Muscle layer of duodenum (tissue), 2 donors: ENCODE measurements around the gene RIMBP2.

Source experiments
- H3K27ac ChIP-seq: one replicate; pipeline ENCODE4 v1.7.0; 2013; ENCODE audit warnings: mild to moderate bottlenecking, low read length
- H3K27me3 ChIP-seq: one replicate; pipeline ENCODE4 v1.7.0; 2013; ENCODE audit warnings: low read depth, mild to moderate bottlenecking, control low read depth, low read length
- H3K36me3 ChIP-seq, 2 donors: one replicate each; pipeline ENCODE4 v1.7.0; 2013; ENCODE audit warnings: low read length in 2 of 2, control low read depth in 1 of 2, mild to moderate bottlenecking in 1 of 2; ENCODE audit not compliant: insufficient read depth in 2 of 2, control insufficient read depth in 1 of 2
- H3K4me1 ChIP-seq, 2 donors: one replicate each; pipeline ENCODE4 v1.7.0; 2013; ENCODE audit warnings: low read length in 2 of 2, mild to moderate bottlenecking in 2 of 2, control low read depth in 1 of 2, moderate library complexity in 1 of 2; ENCODE audit not compliant: insufficient read depth in 2 of 2, control insufficient read depth in 1 of 2
- H3K4me3 ChIP-seq, 2 donors: one replicate each; pipeline ENCODE4 v1.7.0; 2013; ENCODE audit warnings: low read length in 2 of 2, low read depth in 1 of 2, mild to moderate bottlenecking in 1 of 2
- H3K9me3 ChIP-seq, 2 donors: one replicate each; pipeline ENCODE4 v1.7.0; 2013; ENCODE audit warnings: low read length in 2 of 2, control low read depth in 1 of 2, mild to moderate bottlenecking in 1 of 2; ENCODE audit not compliant: control insufficient read depth in 1 of 2
- donor health status: healthy.

RIMBP2 gene

GRCh38 chr12:130729344-130729743, 13.2 kb upstream of the RIMBP2 start:
- Histone ChIP-seq H3K4me3 (no peak overlapping the region), H3K27me3 (no peaks in the 10 kb centered on the region), H3K9me3 (peaks cover 0 to 10% of the 10 kb centered on the region in 2 donors), H3K4me1 (no peaks in the 10 kb centered on the region), H3K36me3 (no peaks in the 10 kb centered on the region), H3K27ac (no peak overlapping the region)

- no peaks in the 10 kb centered on the region for H3K27me3 ChIP-seq
- no peaks in the 10 kb centered on the region for H3K4me1 ChIP-seq
- peaks cover 0 to 13% of the 10 kb centered on the region in 2 donors for H3K9me3 ChIP-seq
- H3K4me3 ChIP-seq: no peak overlapping the region
- H3K27ac ChIP-seq: no peak overlapping the region
- H3K36me3 ChIP-seq: no peaks in the 10 kb centered on the region
Measured at GRCh38 chr12:130728158-130729058, 12.3 kb upstream of the RIMBP2 start.

- H3K27ac ChIP-seq: no peak overlapping the region
- H3K27me3 ChIP-seq: peaks cover 7% of the 10 kb centered on the region
- peaks cover 0 to 17% of the 10 kb centered on the region in 2 donors for H3K4me1 ChIP-seq
Measured at GRCh38 chr12:130719263-130719859, 3.3 kb upstream of the RIMBP2 start.

GRCh38 chr12:130717752-130718151, 1.7 kb upstream of the RIMBP2 start:
- no peak overlapping the region for H3K27ac ChIP-seq
- H3K27me3 ChIP-seq: peaks cover 7% of the 10 kb centered on the region
- H3K4me1 ChIP-seq: peaks cover 0 to 20% of the 10 kb centered on the region in 2 donors

More at GRCh38 chr12:130719263-130719859, 3.3 kb upstream of the RIMBP2 start:
- H3K9me3 ChIP-seq: peaks cover 0 to 16% of the 10 kb centered on the region in 2 donors
- no peak overlapping the region for H3K4me3 ChIP-seq
- H3K36me3 ChIP-seq: no peaks in the 10 kb centered on the region

GRCh38 chr12:130716969-130717366, 869 bp upstream of the RIMBP2 start:
- Histone ChIP-seq H3K4me1 (peaks cover 0 to 20% of the 10 kb centered on the region in 2 donors), H3K27me3 (peaks cover 7% of the 10 kb centered on the region), H3K36me3 (no peaks in the 10 kb centered on the region), H3K27ac (no peak overlapping the region), H3K9me3 (peaks cover 0 to 8% of the 10 kb centered on the region in 2 donors), H3K4me3 (peak overlapping the region in 1 of 2 donors; percentile 72)

More at GRCh38 chr12:130717752-130718151, 1.7 kb upstream of the RIMBP2 start:
- no peaks in the 10 kb centered on the region for H3K36me3 ChIP-seq
- H3K9me3 ChIP-seq: peaks cover 0 to 12% of the 10 kb centered on the region in 2 donors
- peak overlapping the region in 1 of 2 donors; percentile 1 for H3K4me3 ChIP-seq

GRCh38 chr12:130715150-130715997, 725 bp downstream of the RIMBP2 start:
- H3K36me3 ChIP-seq: no peaks in the 10 kb centered on the region
- peak overlapping the region in 1 of 2 donors; percentile 72 for H3K4me3 ChIP-seq
- peaks cover 0 to 6% of the 10 kb centered on the region in 2 donors for H3K9me3 ChIP-seq
- H3K27me3 ChIP-seq: peaks cover 7% of the 10 kb centered on the region
- no peak overlapping the region for H3K27ac ChIP-seq
- H3K4me1 ChIP-seq: peaks cover 0 to 20% of the 10 kb centered on the region in 2 donors

GRCh38 chr12:130714591-130715149, 1.4 kb downstream of the RIMBP2 start:
- no peak overlapping the region for H3K27ac ChIP-seq
- peaks cover 0 to 6% of the 10 kb centered on the region in 2 donors for H3K9me3 ChIP-seq
- peak overlapping the region in 1 of 2 donors; percentile 72 for H3K4me3 ChIP-seq
- H3K36me3 ChIP-seq: no peaks in the 10 kb centered on the region
- H3K4me1 ChIP-seq: peaks cover 0 to 20% of the 10 kb centered on the region in 2 donors
- peaks cover 7% of the 10 kb centered on the region for H3K27me3 ChIP-seq

GRCh38 chr12:130714091-130714590, 2.0 kb downstream of the RIMBP2 start:
- peaks cover 0 to 20% of the 10 kb centered on the region in 2 donors for H3K4me1 ChIP-seq
- peaks cover 7% of the 10 kb centered on the region for H3K27me3 ChIP-seq
- no peak overlapping the region for H3K27ac ChIP-seq

GRCh38 chr12:130713581-130713991, 2.5 kb downstream of the RIMBP2 start:
- peaks cover 0 to 20% of the 10 kb centered on the region in 2 donors for H3K4me1 ChIP-seq
- H3K27me3 ChIP-seq: peaks cover 7% of the 10 kb centered on the region
- peaks cover 0 to 6% of the 10 kb centered on the region in 2 donors for H3K9me3 ChIP-seq
- no peaks in the 10 kb centered on the region for H3K36me3 ChIP-seq
- H3K27ac ChIP-seq: no peak overlapping the region
- peak overlapping the region in 1 of 2 donors; percentile 72 for H3K4me3 ChIP-seq

More at GRCh38 chr12:130714091-130714590, 2.0 kb downstream of the RIMBP2 start:
- Histone ChIP-seq H3K36me3 (no peaks in the 10 kb centered on the region), H3K9me3 (peaks cover 0 to 6% of the 10 kb centered on the region in 2 donors), H3K4me3 (peak overlapping the region in 1 of 2 donors; percentile 72)

GRCh38 chr12:130712346-130713065, 3.6 kb downstream of the RIMBP2 start:
- Histone ChIP-seq H3K27me3 (peaks cover 7% of the 10 kb centered on the region), H3K4me3 (no peak overlapping the region), H3K36me3 (no peaks in the 10 kb centered on the region), H3K4me1 (peaks cover 0 to 20% of the 10 kb centered on the region in 2 donors), H3K9me3 (peaks cover 0 to 1% of the 10 kb centered on the region in 2 donors), H3K27ac (no peak overlapping the region)
